KMS-11 (cell line): Measurements from ENCODE around the gene TENT5A.

Experiments used
- H2AFZ ChIP-seq: fragments of 200-600 bp; sonication (generic); 2 replicates; pipeline ENCODE4 v1.6.1; 2016; ENCODE audit warnings: antibody characterized with exemption, mixed run types, low read depth
- H3K27ac ChIP-seq: fragments of 200-600 bp; sonication (generic); 2 replicates; pipeline ENCODE4 v1.6.1; 2016; ENCODE audit warnings: mild to moderate bottlenecking, mixed run types
- H3K27me3 ChIP-seq: fragments of 200-600 bp; sonication (generic); 2 replicates; pipeline ENCODE4 v1.6.1; 2017; ENCODE audit warnings: mild to moderate bottlenecking, low read depth, mixed run types, moderate library complexity; ENCODE audit not compliant: insufficient read depth
- H3K36me3 ChIP-seq: fragments of 200-600 bp; sonication (generic); 2 replicates; pipeline ENCODE4 v1.6.1; 2017; ENCODE audit warnings: mild to moderate bottlenecking, mixed run types; ENCODE audit not compliant: insufficient read depth
- H3K4me1 ChIP-seq: fragments of 200-600 bp; sonication (generic); 2 replicates; pipeline ENCODE4 v1.6.1; 2016; ENCODE audit warnings: mild to moderate bottlenecking, low read depth, mixed run types; ENCODE audit not compliant: poor library complexity, severe bottlenecking
- H3K4me2 ChIP-seq: fragments of 200-600 bp; sonication (generic); 2 replicates; pipeline ENCODE4 v1.7.0; 2016; ENCODE audit warnings: mild to moderate bottlenecking, mixed run types
- H3K4me3 ChIP-seq: fragments of 200-600 bp; sonication (generic); IDR thresholded peaks from 2 replicates; pipeline ENCODE4 v1.6.1; 2017; ENCODE audit warnings: low read depth, low read length, mixed read lengths; ENCODE audit not compliant: insufficient read depth
- H3K79me2 ChIP-seq: fragments of 200-600 bp; sonication (generic); 2 replicates; pipeline ENCODE4 v1.6.1; 2016; ENCODE audit warnings: low read depth, mixed run types; ENCODE audit not compliant: insufficient read depth
- H3K9ac ChIP-seq: fragments of 200-600 bp; sonication (generic); 2 replicates; pipeline ENCODE4 v1.6.1; 2016; ENCODE audit warnings: mild to moderate bottlenecking, mixed run types
- H4K20me1 ChIP-seq: fragments of 200-600 bp; sonication (generic); 2 replicates; pipeline ENCODE4 v1.6.1; 2016; ENCODE audit warnings: mild to moderate bottlenecking, mixed run types; ENCODE audit not compliant: insufficient read depth
- CTCF ChIP-seq: fragments of 200-600 bp; sonication (generic); conservative IDR thresholded peaks from 2 replicates; pipeline ENCODE4 v1.6.1; 2017; ENCODE audit warnings: low read depth, mild to moderate bottlenecking, antibody characterized with exemption, low read length, moderate library complexity, mixed read lengths

Gene TENT5A

GRCh38 chr6:81763968-81764367 lies 11.5 kb upstream of the TENT5A start:
- TF ChIP-seq CTCF, result no peak

GRCh38 chr6:81763051-81763450 lies 10.6 kb upstream of the TENT5A start:
- no peak overlapping the region for H2AFZ ChIP-seq
- H3K9ac ChIP-seq, result no peak overlapping the region
- H3K36me3 ChIP-seq, result no peaks in the 10 kb centered on the region
- no peak overlapping the region for H3K4me2 ChIP-seq
- H4K20me1 ChIP-seq, result no peaks in the 10 kb centered on the region
- peaks cover 27% of the 10 kb centered on the region for H3K4me1 ChIP-seq
- no peak overlapping the region for H3K27ac ChIP-seq
- no peak for TF ChIP-seq CTCF
- H3K4me3 ChIP-seq, result no peak overlapping the region
- no peaks in the 10 kb centered on the region for H3K27me3 ChIP-seq
- no peaks in the 10 kb centered on the region for H3K79me2 ChIP-seq

More at GRCh38 chr6:81763968-81764367, 11.5 kb upstream of the TENT5A start:
- H3K9ac ChIP-seq, result no peak overlapping the region
- no peak overlapping the region for H3K27ac ChIP-seq
- H3K4me2 ChIP-seq, result no peak overlapping the region
- H3K79me2 ChIP-seq, result no peaks in the 10 kb centered on the region
- H4K20me1 ChIP-seq, result no peaks in the 10 kb centered on the region
- H3K27me3 ChIP-seq, result no peaks in the 10 kb centered on the region
- H2AFZ ChIP-seq, result no peak overlapping the region
- no peaks in the 10 kb centered on the region for H3K36me3 ChIP-seq
- peaks cover 36% of the 10 kb centered on the region for H3K4me1 ChIP-seq
- no peak overlapping the region for H3K4me3 ChIP-seq

GRCh38 chr6:81762606-81763005 lies 10.1 kb upstream of the TENT5A start:
- no peak overlapping the region for H3K4me3 ChIP-seq
- no peaks in the 10 kb centered on the region for H3K79me2 ChIP-seq
- no peak overlapping the region for H3K4me2 ChIP-seq
- no peaks in the 10 kb centered on the region for H3K27me3 ChIP-seq
- no peak overlapping the region for H3K9ac ChIP-seq
- H3K4me1 ChIP-seq, result peaks cover 22% of the 10 kb centered on the region
- H4K20me1 ChIP-seq, result no peaks in the 10 kb centered on the region
- H3K36me3 ChIP-seq, result no peaks in the 10 kb centered on the region
- H3K27ac ChIP-seq, result no peak overlapping the region
- TF ChIP-seq CTCF, result no peak
- H2AFZ ChIP-seq, result no peak overlapping the region

GRCh38 chr6:81762132-81762531 lies 9.7 kb upstream of the TENT5A start:
- H3K4me1 ChIP-seq, result peaks cover 17% of the 10 kb centered on the region
- H3K4me3 ChIP-seq, result no peak overlapping the region
- H2AFZ ChIP-seq, result no peak overlapping the region
- TF ChIP-seq CTCF, result no peak
- H3K4me2 ChIP-seq, result no peak overlapping the region
- H3K79me2 ChIP-seq, result no peaks in the 10 kb centered on the region
- H3K27me3 ChIP-seq, result no peaks in the 10 kb centered on the region
- no peaks in the 10 kb centered on the region for H3K36me3 ChIP-seq
- H3K9ac ChIP-seq, result no peak overlapping the region
- no peak overlapping the region for H3K27ac ChIP-seq
- H4K20me1 ChIP-seq, result no peaks in the 10 kb centered on the region
